Endothelial cell (in vitro differentiated cells): Measurements from ENCODE around the gene ATP13A3. TPM values are rescaled to one million over a fixed set of nuclear protein-coding genes. Genes with fewer than 3 reads are reported as not detected.

Experiments used
- DNase-seq: peaks from one replicate; pipeline ENCODE4 v3.0.0; 2021; ENCODE audit warnings: low spot score
- H3K27ac Mint-ChIP-seq: one replicate; pipeline ENCODE4 v1.8.0; 2021; ENCODE audit warnings: mixed read lengths, inconsistent platforms; ENCODE audit not compliant: unreplicated experiment
- H3K27me3 Mint-ChIP-seq: one replicate; pipeline ENCODE4 v1.8.0; 2021; ENCODE audit warnings: mild to moderate bottlenecking, moderate library complexity, mixed read lengths, inconsistent platforms; ENCODE audit not compliant: unreplicated experiment
- H3K36me3 Mint-ChIP-seq: one replicate; pipeline ENCODE4 v1.8.0; 2021; ENCODE audit warnings: mild to moderate bottlenecking, low read depth, mixed read lengths, inconsistent platforms; ENCODE audit not compliant: unreplicated experiment
- H3K4me1 Mint-ChIP-seq: one replicate; pipeline ENCODE4 v1.8.0; 2021; ENCODE audit warnings: mild to moderate bottlenecking, mixed read lengths, inconsistent platforms; ENCODE audit not compliant: unreplicated experiment
- H3K4me3 Mint-ChIP-seq: one replicate; pipeline ENCODE4 v1.8.0; 2021; ENCODE audit warnings: mild to moderate bottlenecking, mixed read lengths, inconsistent platforms; ENCODE audit not compliant: unreplicated experiment
- H3K9me3 Mint-ChIP-seq: one replicate; pipeline ENCODE4 v1.8.0; 2021; ENCODE audit warnings: mixed read lengths, inconsistent platforms; ENCODE audit not compliant: unreplicated experiment
- total RNA-seq: library from RNA; stranded (reverse); fragmentation: NEBNext Ultra II Directional; extraction: Animal tissue kit (Norgen Biotek cat#: 25700); gene quantifications from one replicate; pipeline ENCODE4 v1.2.1, GENCODE V29; 2021; ENCODE audit not compliant: unreplicated experiment
- TF ChIP-seq, protein P1 (sequence below): fragments of 200-600 bp; sonication (generic); IDR thresholded peaks from one replicate; pipeline ENCODE4 v1.5.0; 2021; ENCODE audit warnings: antibody characterized with exemption; ENCODE audit not compliant: unreplicated experiment

The ATP13A3 gene
- total RNA-seq, 1 donor from 2014 or later, result 32.1 TPM

DNA sequence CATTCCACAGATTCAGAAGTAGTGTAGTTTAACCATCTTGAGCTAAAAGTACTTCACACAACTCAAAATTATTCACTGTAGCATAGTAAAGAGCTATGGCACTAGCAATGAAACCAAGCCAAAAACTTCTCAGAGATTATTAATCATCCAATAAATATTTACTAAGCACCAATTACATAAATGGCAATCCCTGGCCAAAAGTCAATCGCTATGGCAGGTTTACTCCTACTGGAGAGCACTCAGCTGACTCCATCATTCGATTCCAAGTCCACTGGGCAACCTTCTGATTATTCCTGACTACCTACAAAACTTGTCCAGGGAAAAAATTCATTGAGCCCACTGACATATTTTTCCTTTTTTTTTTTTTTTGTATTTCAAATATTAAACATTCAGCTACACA lies 23.9 kb downstream of the ATP13A3 start:
- TF ChIP-seq, protein P1, sequence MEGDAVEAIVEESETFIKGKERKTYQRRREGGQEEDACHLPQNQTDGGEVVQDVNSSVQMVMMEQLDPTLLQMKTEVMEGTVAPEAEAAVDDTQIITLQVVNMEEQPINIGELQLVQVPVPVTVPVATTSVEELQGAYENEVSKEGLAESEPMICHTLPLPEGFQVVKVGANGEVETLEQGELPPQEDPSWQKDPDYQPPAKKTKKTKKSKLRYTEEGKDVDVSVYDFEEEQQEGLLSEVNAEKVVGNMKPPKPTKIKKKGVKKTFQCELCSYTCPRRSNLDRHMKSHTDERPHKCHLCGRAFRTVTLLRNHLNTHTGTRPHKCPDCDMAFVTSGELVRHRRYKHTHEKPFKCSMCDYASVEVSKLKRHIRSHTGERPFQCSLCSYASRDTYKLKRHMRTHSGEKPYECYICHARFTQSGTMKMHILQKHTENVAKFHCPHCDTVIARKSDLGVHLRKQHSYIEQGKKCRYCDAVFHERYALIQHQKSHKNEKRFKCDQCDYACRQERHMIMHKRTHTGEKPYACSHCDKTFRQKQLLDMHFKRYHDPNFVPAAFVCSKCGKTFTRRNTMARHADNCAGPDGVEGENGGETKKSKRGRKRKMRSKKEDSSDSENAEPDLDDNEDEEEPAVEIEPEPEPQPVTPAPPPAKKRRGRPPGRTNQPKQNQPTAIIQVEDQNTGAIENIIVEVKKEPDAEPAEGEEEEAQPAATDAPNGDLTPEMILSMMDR, result no peak
- no peak overlapping the region for H3K27ac Mint-ChIP-seq
- H3K36me3 Mint-ChIP-seq, result no peaks in the 10 kb centered on the region
- H3K4me1 Mint-ChIP-seq, result no peaks in the 10 kb centered on the region
- no peaks in the 10 kb centered on the region for H3K9me3 Mint-ChIP-seq
- no peaks in the 10 kb centered on the region for H3K27me3 Mint-ChIP-seq
- no peak for DNase-seq
- H3K4me3 Mint-ChIP-seq, result no peak overlapping the region

GRCh38 chr3:194460566-194460965 lies 26.2 kb downstream of the ATP13A3 start:
- Mint-ChIP-seq H3K4me1 (no peaks in the 10 kb centered on the region), H3K36me3 (no peaks in the 10 kb centered on the region), H3K9me3 (no peaks in the 10 kb centered on the region), H3K27ac (no peak overlapping the region), H3K27me3 (no peaks in the 10 kb centered on the region), H3K4me3 (no peak overlapping the region)
- TF ChIP-seq, protein P1, result no peak
- DNase-seq, result no peak

- DNase-seq, result no peak
- no peaks in the 10 kb centered on the region for H3K9me3 Mint-ChIP-seq
- H3K27ac Mint-ChIP-seq, result no peak overlapping the region
- TF ChIP-seq, protein P1, result no peak
- H3K4me1 Mint-ChIP-seq, result no peaks in the 10 kb centered on the region
- H3K4me3 Mint-ChIP-seq, result no peak overlapping the region
- no peaks in the 10 kb centered on the region for H3K27me3 Mint-ChIP-seq
- H3K36me3 Mint-ChIP-seq, result peaks cover 4% of the 10 kb centered on the region
These were observed 28.7 kb downstream of the ATP13A3 start for GRCh38 chr3:194458131-194458530.

GRCh38 chr3:194455481-194455880 lies 31.3 kb downstream of the ATP13A3 start:
- no peaks in the 10 kb centered on the region for H3K27me3 Mint-ChIP-seq
- H3K4me1 Mint-ChIP-seq, result no peaks in the 10 kb centered on the region
- TF ChIP-seq, protein P1, result no peak
- H3K9me3 Mint-ChIP-seq, result no peaks in the 10 kb centered on the region
- DNase-seq, result no peak
- H3K36me3 Mint-ChIP-seq, result peaks cover 8% of the 10 kb centered on the region
- H3K4me3 Mint-ChIP-seq, result no peak overlapping the region
- no peak overlapping the region for H3K27ac Mint-ChIP-seq

DNA sequence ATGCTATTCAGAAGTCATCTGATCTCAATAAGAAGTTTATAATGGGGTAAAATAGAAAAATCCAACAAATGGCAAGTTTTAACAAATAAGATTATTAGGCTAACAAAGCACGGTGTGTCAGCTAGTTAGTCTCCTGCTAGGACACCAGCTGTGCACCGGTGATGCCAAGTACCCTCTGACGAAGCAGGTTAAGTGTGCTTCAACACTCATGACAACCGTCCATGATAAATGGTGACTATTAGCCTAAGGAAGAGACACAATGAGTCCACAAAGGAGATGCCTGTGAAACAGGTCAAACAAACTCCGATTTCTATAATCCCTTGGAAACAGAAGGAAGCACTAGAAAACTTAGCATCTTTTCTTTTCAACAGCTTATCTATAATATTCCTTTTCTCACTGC lies 36.5 kb downstream of the ATP13A3 start:
- Mint-ChIP-seq H3K27ac (no peak overlapping the region), H3K27me3 (no peaks in the 10 kb centered on the region), H3K9me3 (no peaks in the 10 kb centered on the region), H3K4me1 (no peaks in the 10 kb centered on the region), H3K4me3 (no peak overlapping the region), H3K36me3 (peaks cover 14% of the 10 kb centered on the region)
- no peak for DNase-seq
- TF ChIP-seq, protein P1, result no peak
